ENCODE results near the gene ST6GAL1. TPM values are rescaled to one million over a fixed set of nuclear protein-coding genes. Genes with fewer than 3 reads are reported as not detected.
"Not testable (repeated sequence)": the region's sequence is repeated elsewhere in the genome, so short reads cannot be mapped to it uniquely, and the experiment has no call there.

Gene ST6GAL1
- total RNA-seq, 1 donor from 2014 or later, result 46.0 TPM

DNA sequence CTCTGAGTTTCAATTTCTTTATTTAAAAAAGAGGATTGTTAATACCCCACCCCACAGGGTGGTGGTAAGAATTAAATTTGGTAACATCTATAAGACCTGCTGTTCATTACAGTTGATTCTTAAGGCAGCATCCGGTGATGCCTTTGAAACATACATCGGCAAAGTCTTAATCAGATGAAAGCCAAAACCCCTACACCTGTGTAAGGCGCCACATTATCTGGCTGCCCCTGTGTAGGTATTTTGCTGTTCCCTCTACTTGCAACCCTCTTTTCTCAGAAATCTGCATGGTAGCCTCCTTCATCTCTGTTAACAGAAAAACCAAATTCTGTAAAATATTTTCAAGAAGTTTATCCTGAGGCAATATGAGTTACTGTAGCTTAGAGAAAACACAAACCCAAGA is 90.0 kb downstream of the ST6GAL1 start:
- DNase-seq (ENCODE audit: low spot score), result no peak

DNA sequence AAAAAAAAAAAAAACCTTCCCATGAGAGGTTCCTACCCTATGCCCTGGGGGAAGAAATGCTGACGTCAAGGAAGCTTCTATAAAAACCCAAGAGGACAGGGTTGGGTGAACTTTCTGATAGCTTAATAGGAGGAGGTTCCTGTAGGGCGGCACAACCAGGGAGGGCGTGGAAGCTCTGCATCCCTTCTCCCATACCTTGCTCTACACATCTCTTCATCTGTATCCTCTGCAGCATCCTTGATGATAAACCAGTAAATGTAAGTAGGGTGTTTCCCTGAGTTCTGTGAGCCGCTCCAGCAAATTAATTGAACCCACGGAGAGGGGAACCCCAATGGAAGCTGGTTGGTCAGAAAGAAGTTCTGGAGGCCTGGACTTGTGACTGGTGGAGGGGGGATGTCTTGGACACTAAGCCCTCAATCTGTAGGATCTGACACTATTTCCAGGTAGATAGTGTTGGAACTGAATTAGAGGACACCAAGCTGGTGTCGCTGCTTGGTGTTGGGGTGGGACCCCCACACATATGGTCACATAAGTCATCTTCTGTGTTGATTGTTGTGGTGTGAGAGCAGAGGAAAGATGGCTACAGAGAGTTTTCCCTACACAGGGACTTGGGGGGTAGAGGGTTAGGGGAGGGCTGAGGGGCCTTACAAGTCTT is 91.5 kb downstream of the ST6GAL1 start:
- no peak for DNase-seq (ENCODE audit: low spot score)

- no peak for DNase-seq (ENCODE audit: low spot score)
These were observed 92.2 kb downstream of the ST6GAL1 start for GRCh38 chr3:187022403-187023029.

DNA sequence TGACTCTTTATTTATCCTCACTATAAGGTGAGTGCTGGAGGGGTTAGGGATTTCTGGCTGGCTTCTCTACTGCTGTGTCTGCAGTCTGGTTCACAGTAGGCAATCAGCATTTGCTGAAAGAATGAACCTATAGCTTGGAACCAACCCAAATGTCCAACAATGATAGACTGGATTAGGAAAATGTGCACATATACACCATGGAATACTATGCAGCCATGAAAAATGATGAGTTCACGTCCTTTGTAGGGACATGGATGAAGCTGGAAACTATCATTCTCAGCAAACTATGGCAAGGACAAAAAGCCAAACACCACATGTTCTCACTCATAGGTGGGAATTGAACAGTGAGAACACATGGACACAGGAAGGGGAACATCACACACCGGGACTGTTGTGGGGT is 93.0 kb downstream of the ST6GAL1 start:
- DNase-seq (ENCODE audit: low spot score), result not testable (repeated sequence)

GRCh38 chr3:187024536-187025226 is 94.4 kb downstream of the ST6GAL1 start:
- DNase-seq (ENCODE audit: low spot score), result no peak

DNA sequence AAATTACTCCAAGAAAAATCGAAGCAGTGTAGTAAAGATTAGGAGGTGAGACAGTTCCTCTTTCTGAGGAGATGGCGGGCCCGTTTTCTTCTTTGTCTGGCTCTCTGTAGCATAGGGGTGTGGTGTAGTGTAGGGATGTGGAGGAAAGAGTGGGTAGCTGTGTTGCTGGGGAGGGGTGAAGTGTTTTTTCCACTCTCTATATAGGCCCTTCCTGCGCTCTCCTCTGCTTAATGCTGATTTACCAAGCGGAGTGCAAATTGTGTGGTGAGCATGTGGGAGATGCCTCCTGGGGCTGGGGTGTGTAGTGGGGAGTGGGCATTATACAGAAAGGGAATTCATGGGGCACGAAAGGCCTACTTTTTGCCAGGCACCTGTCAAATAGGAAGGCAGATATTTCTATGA is 94.9 kb downstream of the ST6GAL1 start:
- no peak for DNase-seq (ENCODE audit: low spot score)

DNA sequence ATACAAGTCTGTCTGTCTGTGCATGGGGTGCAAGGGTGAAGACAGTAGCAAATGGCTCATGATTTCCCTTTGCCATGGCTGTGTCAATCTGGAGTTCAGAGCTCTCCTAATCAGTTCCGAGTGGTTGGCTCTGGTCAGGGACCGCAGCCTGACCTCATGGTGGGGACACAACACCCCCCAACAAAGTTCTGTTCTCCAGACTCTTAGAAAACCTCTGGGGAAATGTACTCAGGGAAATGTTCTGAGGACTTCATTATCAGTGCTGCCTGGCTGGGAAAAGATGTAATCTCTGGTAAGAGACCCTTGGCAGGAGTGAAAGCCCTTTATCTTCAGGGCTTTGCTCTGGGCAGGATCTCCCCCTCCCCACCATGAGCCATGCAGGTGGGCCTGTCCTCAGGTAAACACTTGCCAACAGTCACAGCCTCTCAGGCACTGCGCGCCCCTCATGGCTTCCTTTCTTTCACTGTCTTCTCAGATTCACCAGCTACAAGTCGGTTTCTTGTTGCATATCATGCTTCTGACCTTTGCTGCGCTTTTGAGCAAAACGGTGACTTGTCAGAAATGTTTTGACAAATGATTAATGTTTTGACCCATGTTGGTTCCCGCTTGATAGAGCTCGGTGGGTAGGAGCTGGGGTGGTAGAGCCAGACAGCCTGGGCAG is 95.5 kb downstream of the ST6GAL1 start:
- no peak for DNase-seq (ENCODE audit: low spot score)

- no peak for DNase-seq (ENCODE audit: low spot score)
These were observed 96.0 kb downstream of the ST6GAL1 start for GRCh38 chr3:187026317-187026670.

DNA sequence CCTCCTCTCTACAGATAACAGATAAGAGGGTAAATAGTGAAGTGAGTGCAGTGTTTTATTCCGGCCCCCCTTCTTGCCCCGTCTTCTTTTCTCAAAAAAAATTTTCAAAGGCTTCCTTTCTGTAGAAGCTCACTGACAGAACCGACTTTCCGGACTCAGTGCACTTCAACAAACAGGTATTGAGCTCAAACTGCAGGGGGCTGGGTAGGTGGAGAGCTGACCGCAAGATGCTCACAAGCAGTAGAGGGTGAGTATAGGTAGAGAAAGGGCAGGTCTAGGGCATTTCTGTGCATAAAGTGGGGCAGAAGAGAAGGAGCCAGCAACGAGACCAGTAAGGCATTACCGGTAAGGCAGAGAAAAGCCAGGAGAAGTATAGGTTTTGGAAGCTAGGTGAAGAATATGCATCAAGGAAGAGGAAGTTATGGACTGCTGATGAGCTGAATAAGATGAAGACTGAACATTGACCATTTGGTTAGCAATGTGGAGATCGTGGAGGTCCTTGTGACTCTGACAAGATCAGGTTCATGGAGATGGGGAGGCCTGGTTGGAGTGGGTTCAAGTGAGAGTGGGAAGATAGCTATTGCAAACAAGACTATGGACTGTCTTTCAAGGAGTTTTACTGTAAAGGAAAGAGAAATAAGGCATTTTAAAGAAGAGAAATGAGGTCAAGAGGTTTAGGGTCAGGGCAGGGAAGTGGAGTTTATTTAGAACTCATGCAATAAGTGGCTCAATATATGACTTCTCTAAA is 97.4 kb downstream of the ST6GAL1 start:
- no peak for DNase-seq (ENCODE audit: low spot score)

DNA sequence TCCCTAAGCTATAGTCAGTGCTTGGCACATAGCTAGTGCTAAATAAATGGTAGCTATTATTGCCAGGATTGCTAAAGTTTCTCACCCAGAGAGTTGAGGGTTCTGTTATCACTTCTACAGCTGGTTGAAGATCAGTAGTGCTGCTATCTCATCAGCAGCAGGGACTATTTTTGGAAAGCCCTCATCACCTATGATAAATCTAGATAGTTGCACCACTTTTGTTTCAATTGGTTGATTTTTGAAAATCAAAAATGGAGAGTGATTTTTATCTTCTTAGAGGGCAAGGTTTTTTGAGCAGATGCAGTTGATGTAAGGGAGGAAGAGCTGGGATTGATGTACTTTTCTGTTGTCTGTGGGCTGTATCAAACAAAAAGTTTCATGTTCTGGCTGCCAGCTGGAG is 101.6 kb downstream of the ST6GAL1 start:
- no peak for DNase-seq (ENCODE audit: low spot score)

DNA sequence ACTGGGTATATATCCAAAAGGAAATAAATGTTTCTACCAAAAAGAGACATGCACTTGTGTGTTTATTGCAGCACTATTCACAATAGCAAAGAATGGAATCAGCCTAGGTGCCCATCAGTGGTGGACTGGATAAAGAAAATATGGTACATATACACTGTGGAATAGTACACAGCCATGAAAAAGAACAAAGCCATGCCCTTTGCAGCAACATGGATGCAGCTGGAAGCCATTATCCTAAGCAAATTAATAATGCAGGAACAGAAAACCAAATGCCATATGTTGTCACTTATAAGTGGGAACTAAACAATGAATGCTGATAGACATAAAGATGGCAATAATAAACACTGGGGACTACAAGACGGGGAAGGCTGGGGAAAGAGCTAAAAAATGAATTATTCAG is 106.1 kb downstream of the ST6GAL1 start:
- DNase-seq (ENCODE audit: low spot score), result no peak

- no peak for DNase-seq (ENCODE audit: low spot score)
These were observed 108.9 kb downstream of the ST6GAL1 start for GRCh38 chr3:187039100-187039722.

DNA sequence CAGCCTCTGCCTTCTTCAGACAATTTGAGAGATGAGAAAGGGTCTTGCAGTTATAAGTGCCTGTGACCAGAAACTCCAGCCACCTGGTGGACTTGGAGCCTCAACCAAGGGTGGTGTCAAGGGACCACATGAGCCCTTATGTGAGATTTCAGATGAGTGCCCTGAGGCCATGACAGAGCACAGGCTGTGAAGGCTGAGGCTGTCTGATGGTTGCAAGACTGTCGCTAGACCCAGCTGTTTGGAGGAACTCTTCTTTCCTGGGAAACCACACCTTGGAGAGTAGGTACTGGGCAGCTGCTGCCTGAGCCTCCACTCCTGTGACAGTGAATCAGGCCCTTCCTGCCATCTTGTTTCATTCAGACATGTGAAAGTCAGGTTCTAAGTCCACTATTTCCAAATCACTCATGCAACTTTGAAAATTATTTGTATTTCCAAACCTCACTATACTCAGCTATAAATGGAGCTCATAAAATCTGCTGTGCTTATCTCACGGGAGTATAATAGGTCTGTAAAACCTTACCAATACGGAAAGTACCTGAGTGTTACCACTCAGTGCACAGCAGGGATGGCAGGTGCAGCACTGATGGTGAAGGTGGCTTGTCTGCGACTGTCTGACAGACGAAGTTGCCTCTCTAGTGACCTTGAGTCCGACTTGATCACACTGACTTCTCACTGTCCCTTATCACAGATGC is 109.5 kb downstream of the ST6GAL1 start:
- DNase-seq (ENCODE audit: low spot score), result no peak

- DNase-seq (ENCODE audit: low spot score), result no peak
These were observed 110.4 kb downstream of the ST6GAL1 start for GRCh38 chr3:187040516-187041361.

DNA sequence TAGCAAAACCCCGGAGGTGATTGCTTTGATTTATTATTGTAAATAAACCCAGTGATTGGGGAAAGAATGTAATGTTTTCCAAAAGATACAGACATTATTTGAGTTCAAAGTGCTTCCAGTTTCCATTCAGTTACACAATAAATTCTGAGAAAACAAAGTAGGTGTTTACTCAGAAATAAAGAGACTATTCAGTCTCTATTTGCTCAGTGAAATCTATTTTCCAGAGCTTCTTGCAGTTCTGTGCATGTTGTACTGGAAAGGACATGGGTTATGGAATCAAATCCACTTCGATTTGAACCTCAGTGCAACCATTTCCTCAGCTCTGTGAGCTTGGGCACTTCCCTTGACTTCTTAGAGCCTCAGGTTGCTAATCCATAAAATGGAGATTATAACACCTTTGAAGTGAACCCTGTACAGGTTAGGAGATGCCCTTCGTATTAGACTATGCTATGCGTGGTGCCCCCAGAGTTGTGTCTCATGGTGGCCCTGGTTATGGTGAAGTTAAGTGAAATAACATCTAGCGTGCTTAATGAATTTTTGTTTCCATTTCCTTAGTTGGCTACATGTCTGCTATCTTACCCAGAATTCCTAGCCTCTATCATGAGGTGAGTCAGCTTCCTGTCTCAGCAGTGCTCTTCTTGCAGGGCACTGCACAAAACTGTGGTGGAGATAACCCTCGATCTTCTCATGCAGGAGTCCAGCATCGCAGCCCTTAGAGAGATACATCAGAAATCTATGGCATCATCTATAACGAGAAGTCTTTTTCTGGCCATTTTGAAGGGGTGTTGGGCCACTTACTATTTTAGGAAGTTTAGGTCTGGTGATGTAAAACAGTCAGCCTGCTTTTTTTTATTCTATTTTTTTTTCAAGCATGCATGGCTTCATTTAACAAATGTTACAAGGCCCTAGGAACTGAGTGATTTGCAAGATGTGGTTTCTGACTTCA is 111.3 kb downstream of the ST6GAL1 start:
- DNase-seq (ENCODE audit: low spot score), result no peak

DNA sequence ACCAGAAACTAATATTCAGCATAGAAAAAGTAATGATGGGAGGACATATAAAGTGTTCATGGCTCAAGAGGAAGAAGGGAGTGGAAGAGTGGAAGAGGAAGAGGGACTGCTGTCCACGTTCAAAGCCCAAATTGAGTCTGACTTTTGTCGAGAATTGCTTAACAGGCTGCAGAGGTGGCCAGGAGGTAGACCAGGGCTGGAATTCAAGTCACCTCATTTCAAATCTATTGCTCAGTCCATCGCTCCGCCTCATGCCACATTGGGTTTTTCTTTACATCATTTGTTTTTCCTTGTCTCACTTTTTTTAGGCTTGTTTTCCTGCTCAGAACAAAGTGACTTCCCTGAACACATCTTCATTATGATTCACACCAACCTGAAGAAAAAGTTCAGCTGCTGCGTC is 112.0 kb downstream of the ST6GAL1 start:
- DNase-seq (ENCODE audit: low spot score), result no peak

GRCh38 chr3:187042874-187043458 is 112.6 kb downstream of the ST6GAL1 start:
- no peak for DNase-seq (ENCODE audit: low spot score)

DNA sequence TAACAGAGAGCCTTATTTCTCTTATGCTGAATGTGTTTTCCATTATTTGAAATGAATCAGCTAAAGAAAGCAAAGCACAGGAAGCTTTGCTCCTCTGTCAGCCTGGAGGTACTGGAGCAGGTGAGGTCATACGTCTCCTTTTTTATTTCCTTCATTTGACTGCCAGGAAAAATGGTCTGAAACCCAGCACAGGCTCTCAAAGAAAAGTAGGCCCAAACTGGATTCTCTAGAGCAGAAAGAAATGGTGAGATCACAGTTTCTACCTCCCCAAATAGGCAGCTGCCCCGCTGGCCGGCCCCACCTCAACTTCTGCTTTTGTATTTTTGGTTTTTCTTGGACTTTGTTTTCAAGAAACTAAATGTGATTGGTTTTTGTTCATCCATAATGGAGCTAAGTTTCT is 113.9 kb downstream of the ST6GAL1 start:
- DNase-seq (ENCODE audit: low spot score), result no peak
